Activated CD8-positive, alpha-beta memory T cell treated with anti-CD3 and anti-CD28 coated beads, Interleukin-2, amount 50 U/mL, for 1 hour (primary cell): ENCODE results near the gene CD44.

Source experiments
- DNase-seq: peaks from one replicate; pipeline ENCODE4 v3.0.0-alpha.2; 2020; ENCODE audit errors: extremely low read depth

CD44 gene

DNA sequence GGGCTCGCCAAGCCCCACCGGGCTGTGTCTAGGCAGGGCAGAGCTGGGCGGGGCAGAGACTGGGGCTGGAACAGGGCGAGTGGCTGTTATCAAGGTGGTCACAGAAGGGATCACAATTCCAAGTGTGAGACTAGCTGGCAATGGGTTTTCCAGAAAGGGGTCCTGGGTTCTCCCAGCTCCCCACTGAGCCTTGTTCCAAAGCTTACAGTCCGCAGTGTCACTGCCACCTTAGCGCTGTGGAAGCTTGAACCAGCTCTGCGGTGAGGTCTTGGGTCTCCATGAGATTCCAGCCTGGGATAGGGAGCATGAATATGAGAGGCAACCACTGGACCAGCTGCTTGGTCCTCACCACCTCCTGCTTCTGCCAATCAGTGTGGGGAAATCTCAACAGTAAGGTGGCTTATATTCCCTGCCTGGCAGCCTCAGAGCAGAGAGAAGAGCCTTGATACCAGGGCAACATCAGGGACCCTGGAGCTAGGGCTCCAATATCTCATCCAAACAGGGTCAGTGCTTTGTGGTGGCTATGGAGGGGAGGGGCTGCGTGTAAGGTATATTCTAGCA is 831 bp downstream of the CD44 start:
- DNase-seq, result no peak

GRCh38 chr11:35141071-35141470 is 2.1 kb downstream of the CD44 start:
- no peak for DNase-seq

- no peak for DNase-seq
Observed at GRCh38 chr11:35141571-35141971, 2.6 kb downstream of the CD44 start.

- no peak for DNase-seq
Observed at GRCh38 chr11:35142481-35143075, 3.6 kb downstream of the CD44 start.

DNA sequence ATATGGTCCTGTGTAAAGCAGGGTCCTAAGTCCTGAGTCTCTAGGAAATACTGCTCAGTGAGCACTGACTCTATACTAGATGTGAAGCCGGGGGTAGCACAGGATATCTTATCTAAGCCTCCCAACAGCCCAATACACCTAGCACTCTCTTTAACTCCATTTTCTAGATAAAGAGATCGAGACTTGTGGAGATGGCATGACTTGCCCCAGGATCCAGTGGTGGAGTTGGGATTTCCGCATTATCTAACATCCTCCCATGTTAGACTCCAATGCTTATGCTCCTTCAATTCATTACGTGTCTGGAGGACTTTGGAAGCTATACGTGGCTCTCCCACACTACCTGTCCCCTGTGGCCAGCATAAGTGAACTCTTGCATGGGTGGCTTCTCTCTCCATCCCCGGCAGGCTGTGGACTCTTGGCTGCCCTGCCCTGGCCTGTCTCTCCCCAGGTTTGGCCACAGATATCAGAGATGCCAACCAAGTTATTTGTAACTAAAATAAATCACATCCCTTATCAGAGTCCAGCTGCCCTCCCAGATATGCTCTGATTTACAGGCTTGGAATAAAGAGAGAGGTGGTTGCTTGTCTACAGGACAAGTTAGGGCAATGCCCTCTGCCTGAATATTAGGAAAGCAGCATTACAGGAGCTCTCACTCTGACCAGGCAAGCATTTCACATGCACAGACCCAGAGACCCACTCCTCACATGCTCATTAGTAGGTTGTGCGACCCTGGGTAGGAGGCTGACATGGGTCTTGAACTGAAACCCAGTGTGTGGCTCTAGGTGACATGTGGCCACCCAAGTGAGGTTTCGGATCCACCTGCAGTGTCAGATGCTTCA is 4.5 kb downstream of the CD44 start:
- DNase-seq, result no peak

- no peak for DNase-seq
Observed at GRCh38 chr11:35144136-35144741, 5.3 kb downstream of the CD44 start.

DNA sequence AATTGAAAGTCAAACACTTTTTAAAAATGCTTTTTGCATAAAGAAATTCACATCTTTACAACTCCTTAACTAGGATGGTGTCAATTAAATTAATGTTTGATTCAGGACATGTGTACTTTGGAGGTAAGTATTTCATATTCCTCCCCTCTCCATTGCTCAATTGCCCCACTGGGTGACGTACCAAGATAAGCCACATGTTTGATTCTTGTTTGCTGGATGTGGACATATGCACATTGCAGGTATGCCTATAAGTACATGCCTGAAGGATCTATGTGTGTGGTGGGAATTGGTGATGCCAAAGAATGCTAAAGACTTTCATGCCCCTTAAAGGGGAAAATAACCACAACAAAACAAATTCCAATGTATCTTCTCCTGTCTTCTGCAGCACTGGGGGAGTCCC is 5.8 kb downstream of the CD44 start:
- DNase-seq, result no peak

DNA sequence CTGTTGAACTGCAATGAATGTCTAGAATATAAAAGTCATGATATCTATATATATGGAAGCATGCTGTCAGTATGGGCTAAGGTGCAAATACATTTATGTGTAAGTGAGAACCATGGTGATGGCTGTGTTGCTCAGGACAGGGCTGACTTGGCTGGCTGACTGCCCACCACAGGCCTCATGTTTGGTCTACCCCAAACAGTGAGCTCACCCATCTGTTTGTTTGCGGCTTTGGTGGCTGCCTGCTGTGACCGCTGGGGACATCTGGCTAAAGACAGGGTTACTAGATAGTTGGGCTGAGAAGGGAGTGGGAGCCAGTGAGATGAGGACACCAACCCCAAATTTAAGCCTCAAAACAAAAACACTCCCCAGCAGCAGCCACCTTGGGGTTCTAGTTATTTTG is 6.3 kb downstream of the CD44 start:
- DNase-seq, result no peak

GRCh38 chr11:35146074-35146521 is 7.1 kb downstream of the CD44 start:
- DNase-seq, result peak; percentile 65

- no peak for DNase-seq
Observed at GRCh38 chr11:35146711-35147110, 7.7 kb downstream of the CD44 start.

DNA sequence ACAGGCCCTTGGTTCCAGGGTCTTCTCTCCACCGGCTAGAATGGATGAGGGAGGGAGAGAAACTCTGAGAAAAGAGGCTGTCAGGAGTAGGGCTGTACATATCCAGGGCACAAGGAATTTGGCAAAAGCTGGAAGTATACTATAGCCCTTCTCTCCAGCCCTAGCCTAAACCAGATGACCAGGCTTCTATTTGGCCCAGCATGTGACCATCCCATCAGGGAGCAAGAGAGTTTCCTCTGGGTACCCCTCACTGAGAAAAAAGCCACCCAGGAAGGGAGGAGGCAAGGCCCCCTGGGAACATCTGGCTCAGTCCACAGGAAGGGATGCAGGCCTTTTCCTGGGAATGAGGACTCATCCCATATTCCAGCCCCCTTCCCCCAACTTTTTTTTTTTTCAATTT is 8.3 kb downstream of the CD44 start:
- DNase-seq, result no peak

DNA sequence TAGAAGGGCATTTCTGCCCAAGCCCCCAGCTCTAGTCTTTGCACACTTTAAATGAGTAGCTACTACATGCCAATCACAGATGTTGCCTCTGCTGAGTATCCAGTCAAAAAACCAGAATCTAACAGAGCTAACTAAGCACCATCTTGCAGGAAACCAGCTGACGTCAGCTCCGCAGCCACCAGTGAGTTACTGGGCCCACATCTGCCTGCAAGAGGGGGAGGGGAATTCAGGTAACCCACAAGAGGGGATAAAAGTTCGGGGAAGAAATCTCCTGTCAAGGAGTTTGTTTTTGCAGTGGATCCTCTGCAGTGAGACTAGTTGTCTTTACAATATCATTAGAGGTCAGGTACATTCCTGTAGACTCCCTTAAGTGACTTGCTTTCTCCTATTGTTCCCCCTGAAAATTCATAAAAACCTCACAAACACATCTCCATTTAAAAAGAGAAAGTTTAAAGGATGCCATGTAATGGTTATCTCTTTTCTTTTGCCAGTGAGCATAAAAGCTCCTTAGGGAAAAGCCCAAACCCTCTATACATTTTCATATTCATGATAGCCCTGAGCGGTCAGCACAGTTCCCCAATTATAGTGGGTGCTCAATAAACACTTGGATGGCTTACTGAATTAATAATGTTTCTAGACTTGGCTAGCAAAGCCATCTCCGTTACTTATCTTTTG is 9.3 kb downstream of the CD44 start:
- DNase-seq, result no peak

DNA sequence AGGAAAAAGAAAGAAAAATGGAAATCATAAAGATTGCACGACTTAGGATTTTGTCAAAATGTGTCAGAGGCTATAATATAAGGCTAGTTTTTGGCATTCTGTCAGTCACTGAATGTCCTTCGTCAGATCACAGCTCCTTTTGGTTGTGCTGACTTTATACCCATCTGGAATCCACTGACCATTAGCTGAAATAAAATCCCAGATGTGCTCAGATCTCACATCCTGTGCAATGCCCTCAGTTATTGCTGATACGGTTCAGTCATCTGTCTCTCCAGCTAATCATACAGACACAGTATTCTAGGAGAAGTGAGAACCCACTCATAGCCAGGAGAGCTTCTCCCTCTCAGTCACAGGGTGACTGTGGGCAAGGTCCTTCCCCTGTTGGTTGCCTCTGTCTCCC is 11.5 kb downstream of the CD44 start:
- no peak for DNase-seq

- DNase-seq, result no peak
Observed at GRCh38 chr11:35151241-35151640, 12.3 kb downstream of the CD44 start.

DNA sequence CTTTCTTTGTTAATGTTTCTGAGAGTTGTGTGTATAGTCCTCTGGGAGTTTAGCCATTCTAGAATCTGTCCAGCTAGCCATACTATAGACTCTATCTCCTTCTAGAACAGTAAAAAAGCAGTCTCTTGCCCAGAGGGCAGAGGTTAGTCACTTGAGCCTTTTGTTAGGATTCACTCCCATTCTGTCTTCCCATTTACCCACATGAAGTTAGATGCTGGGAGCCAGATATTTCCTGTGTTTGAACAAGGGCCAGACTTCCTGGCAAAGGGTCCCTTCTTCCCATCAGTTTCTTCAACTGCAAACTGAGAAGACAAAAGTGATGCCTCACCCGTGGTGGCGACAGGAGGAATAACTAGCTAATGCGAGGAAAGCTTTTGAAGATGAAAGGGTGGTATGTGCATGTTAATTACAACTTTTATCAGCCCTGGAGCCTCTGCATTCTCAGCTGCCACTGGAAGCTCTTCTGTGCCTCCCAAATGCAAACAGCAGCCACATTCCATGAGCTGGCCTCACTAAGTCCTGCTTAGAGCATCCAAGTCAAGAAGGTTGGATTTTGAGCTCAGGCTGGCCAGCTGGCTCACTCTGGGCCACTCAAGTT is 12.8 kb downstream of the CD44 start:
- no peak for DNase-seq

DNA sequence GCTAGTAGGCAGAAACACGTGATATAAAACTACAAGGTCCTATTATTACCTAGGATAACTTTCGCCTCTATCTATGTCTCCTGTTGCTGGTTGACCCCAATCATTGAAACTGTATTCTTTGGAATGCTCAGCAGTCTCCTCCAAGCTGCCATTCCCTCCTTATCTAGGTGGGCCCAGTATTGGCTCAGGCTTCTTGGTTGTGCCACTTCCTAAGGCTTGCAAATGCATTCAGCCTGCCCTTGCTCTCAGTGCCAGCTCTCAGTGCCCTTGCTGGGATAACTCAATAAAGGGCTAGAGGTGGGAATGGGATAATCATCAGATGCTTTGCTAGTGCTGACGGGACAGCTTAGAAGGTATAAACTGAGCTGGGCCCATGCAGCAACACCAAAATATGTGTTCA is 13.6 kb downstream of the CD44 start:
- no peak for DNase-seq

DNA sequence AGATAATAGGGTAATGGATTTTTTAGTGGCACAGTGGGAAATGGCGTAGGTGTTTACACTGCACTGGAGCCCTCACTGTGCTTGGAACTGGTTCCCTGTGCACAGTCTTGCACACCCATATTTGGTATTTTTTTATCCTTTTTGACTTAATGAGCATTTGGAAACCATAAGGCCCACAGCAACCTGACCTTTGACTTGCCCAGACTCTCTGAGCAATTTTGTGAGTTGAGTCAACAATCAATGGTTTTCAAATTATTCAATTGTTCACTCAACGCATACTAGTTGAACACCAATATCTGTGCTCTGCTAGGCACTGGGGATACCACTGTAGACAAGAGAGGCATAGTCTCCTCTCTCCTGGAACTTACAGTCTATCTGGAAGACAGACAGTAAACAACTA is 14.3 kb downstream of the CD44 start:
- no peak for DNase-seq

- DNase-seq, result no peak
Observed at GRCh38 chr11:35154952-35155351, 16.0 kb downstream of the CD44 start.

- no peak for DNase-seq
Observed at GRCh38 chr11:35155677-35156076, 16.7 kb downstream of the CD44 start.

DNA sequence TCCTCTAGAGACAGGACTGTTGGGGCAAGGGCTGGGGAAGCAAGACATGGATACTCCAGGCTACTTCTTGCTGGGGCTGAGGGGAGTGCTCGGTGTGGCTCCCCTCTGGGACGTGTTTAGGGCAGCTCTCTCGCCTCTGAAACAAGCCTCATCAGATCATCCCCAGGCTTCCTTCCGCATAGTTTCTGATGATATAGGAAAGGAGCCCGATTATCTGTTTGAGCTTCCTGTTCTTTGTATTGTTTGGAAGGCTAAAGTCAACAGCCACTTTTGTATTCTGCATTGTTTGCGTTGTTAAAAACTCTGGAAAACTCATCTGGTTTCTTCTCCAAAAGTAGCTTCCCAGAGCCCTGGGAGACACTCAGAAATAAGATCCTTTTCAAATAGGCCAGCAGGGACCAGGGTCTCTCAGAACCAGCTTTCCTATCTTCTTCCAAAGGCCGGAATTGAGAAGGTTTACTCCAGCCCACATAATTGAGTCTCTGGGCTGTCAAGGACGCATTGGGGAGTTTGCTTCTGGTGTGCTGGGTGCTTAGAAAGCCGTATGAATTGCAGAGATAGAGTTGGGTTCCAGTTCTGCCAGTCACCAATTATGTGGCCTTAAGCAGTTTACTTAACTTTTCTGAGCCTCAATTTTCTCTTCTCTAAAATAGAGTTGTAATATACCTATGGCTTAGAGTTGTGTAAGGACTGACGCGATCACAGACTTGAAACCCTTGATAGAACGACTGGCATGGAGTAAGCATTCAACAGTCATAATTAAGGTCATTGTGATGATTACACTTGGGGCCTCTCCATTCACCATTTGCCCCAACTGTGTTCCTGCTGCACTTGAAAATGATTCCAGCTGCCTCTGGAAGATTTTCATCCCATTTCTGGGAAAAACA is 19.1 kb downstream of the CD44 start:
- DNase-seq, result no peak
